ENCODE measurements around the gene KRTAP10-2. TPM values are rescaled to one million over a fixed set of nuclear protein-coding genes. Genes with fewer than 3 reads are reported as not detected.

The KRTAP10-2 gene
- total and polyA plus RNA-seq, 2 donors (not counting 1 experiment from before 2014, with no cell fraction given): not detected

- H3K27me3 ChIP-seq (ENCODE audit: control insufficient read depth, insufficient read depth, low read length): no peaks in the 10 kb centered on the region
- no peaks in the 10 kb centered on the region for H3K79me2 ChIP-seq (ENCODE audit: control insufficient read depth, insufficient read depth, low read length)
- H2AFZ ChIP-seq (ENCODE audit: low read length): no peak overlapping the region
- H3K4me3 ChIP-seq (replicated peaks in 1 of 4; ENCODE audit: control extremely low read depth in 1 of 4, insufficient read depth in 1 of 4, low read depth in 3 of 4, low read length in 4 of 4): no peak overlapping the region
- no peak for TF ChIP-seq EZH2 (IDR thresholded peaks at IDR 0.05; ENCODE audit: low read length, missing control alignments)
- no peak for TF ChIP-seq CTCF (conservative IDR thresholded peaks at IDR 0.05 in 1 of 2, IDR thresholded peaks at IDR 0.05 in 1 of 2; ENCODE audit: low read depth in 1 of 2, low read length in 2 of 2)
- no peak overlapping the region for H3K9ac ChIP-seq (ENCODE audit: insufficient read depth, low read length)
- no peak overlapping the region for H3K4me2 ChIP-seq (ENCODE audit: extremely low read depth, insufficient read depth, low read length)
- H4K20me1 ChIP-seq (ENCODE audit: control insufficient read depth, extremely low read depth, insufficient read depth, low read length): no peaks in the 10 kb centered on the region
- H3K36me3 ChIP-seq (ENCODE audit: control insufficient read depth, insufficient read depth, low read length): no peaks in the 10 kb centered on the region
- DNase-seq (ENCODE audit: low read depth in 2 of 2): no peak
- H3K27ac ChIP-seq (ENCODE audit: insufficient read depth, low read length): no peak overlapping the region
- H3K9me3 ChIP-seq (ENCODE audit: control insufficient read depth, insufficient read depth, low read depth, low read length): no peaks in the 10 kb centered on the region
- H3K4me1 ChIP-seq (ENCODE audit: control insufficient read depth, extremely low read depth, insufficient read depth, low read length): no peaks in the 10 kb centered on the region
Measured at GRCh38 chr21:44557491-44558328, 6.4 kb upstream of the KRTAP10-2 start.

- TF ChIP-seq CTCF (conservative IDR thresholded peaks at IDR 0.05 in 1 of 2, IDR thresholded peaks at IDR 0.05 in 1 of 2; ENCODE audit: low read depth in 1 of 2, low read length in 2 of 2): no peak
- TF ChIP-seq EZH2 (IDR thresholded peaks at IDR 0.05; ENCODE audit: low read length, missing control alignments): no peak
- H3K9ac ChIP-seq (ENCODE audit: insufficient read depth, low read length): no peak overlapping the region
- H3K27me3 ChIP-seq (ENCODE audit: control insufficient read depth, insufficient read depth, low read length): no peaks in the 10 kb centered on the region
- no peak overlapping the region for H2AFZ ChIP-seq (ENCODE audit: low read length)
- H3K79me2 ChIP-seq (ENCODE audit: control insufficient read depth, insufficient read depth, low read length): no peaks in the 10 kb centered on the region
- H3K4me2 ChIP-seq (ENCODE audit: extremely low read depth, insufficient read depth, low read length): no peak overlapping the region
- no peaks in the 10 kb centered on the region for H3K4me1 ChIP-seq (ENCODE audit: control insufficient read depth, extremely low read depth, insufficient read depth, low read length)
- H3K36me3 ChIP-seq (ENCODE audit: control insufficient read depth, insufficient read depth, low read length): no peaks in the 10 kb centered on the region
- H3K4me3 ChIP-seq (replicated peaks in 1 of 4; ENCODE audit: control extremely low read depth in 1 of 4, insufficient read depth in 1 of 4, low read depth in 3 of 4, low read length in 4 of 4): no peak overlapping the region
- H3K27ac ChIP-seq (ENCODE audit: insufficient read depth, low read length): no peak overlapping the region
- DNase-seq (ENCODE audit: low read depth in 2 of 2): no peak
- no peaks in the 10 kb centered on the region for H3K9me3 ChIP-seq (ENCODE audit: control insufficient read depth, insufficient read depth, low read depth, low read length)
- no peaks in the 10 kb centered on the region for H4K20me1 ChIP-seq (ENCODE audit: control insufficient read depth, extremely low read depth, insufficient read depth, low read length)
Measured at GRCh38 chr21:44556879-44557278, 5.6 kb upstream of the KRTAP10-2 start.

- Histone ChIP-seq H2AFZ (ENCODE audit: low read length) (no peak overlapping the region), H3K36me3 (ENCODE audit: control insufficient read depth, insufficient read depth, low read length) (no peaks in the 10 kb centered on the region), H3K27me3 (ENCODE audit: control insufficient read depth, insufficient read depth, low read length) (no peaks in the 10 kb centered on the region), H3K4me2 (ENCODE audit: extremely low read depth, insufficient read depth, low read length) (no peak overlapping the region), H3K4me3 (replicated peaks in 1 of 4; ENCODE audit: control extremely low read depth in 1 of 4, insufficient read depth in 1 of 4, low read depth in 3 of 4, low read length in 4 of 4) (no peak overlapping the region), H3K9me3 (ENCODE audit: control insufficient read depth, insufficient read depth, low read depth, low read length) (no peaks in the 10 kb centered on the region), H3K27ac (ENCODE audit: insufficient read depth, low read length) (no peak overlapping the region), H3K4me1 (ENCODE audit: control insufficient read depth, extremely low read depth, insufficient read depth, low read length) (no peaks in the 10 kb centered on the region), H4K20me1 (ENCODE audit: control insufficient read depth, extremely low read depth, insufficient read depth, low read length) (no peaks in the 10 kb centered on the region), H3K79me2 (ENCODE audit: control insufficient read depth, insufficient read depth, low read length) (no peaks in the 10 kb centered on the region), H3K9ac (ENCODE audit: insufficient read depth, low read length) (no peak overlapping the region)
- no peak for TF ChIP-seq CTCF (conservative IDR thresholded peaks at IDR 0.05 in 1 of 2, IDR thresholded peaks at IDR 0.05 in 1 of 2; ENCODE audit: low read depth in 1 of 2, low read length in 2 of 2)
- TF ChIP-seq EZH2 (IDR thresholded peaks at IDR 0.05; ENCODE audit: low read length, missing control alignments): no peak
- no peak for DNase-seq (ENCODE audit: low read depth in 2 of 2)
Measured at GRCh38 chr21:44555200-44555875, 4.0 kb upstream of the KRTAP10-2 start.

Data from fibroblast of lung (primary cell).